Liver (tissue), 9 donors: ENCODE results near the gene LPA. TPM values are rescaled to one million over a fixed set of nuclear protein-coding genes. Genes with fewer than 3 reads are reported as not detected.
"Not testable (repeated sequence)": the region's sequence is repeated elsewhere in the genome, so short reads cannot be mapped to it uniquely, and the experiment has no call there.

Experiments used
- DNase-seq: peaks from one replicate; pipeline ENCODE4 v3.0.0-alpha.2; 2017; ENCODE audit warnings: low spot score
- H3K27ac ChIP-seq, 2 donors: one replicate each; pipeline ENCODE4 v1.7.0; 2013; ENCODE audit warnings: inconsistent platforms in 2 of 2, low read length in 2 of 2, control low read depth in 1 of 2, low read depth in 1 of 2, mild to moderate bottlenecking in 1 of 2
- H3K27me3 ChIP-seq, 4 donors: one replicate each; pipeline versions ENCODE4 v1.6.1 to v1.7.0; 2013; ENCODE audit warnings: low read length in 3 of 4, inconsistent platforms in 1 of 4, mild to moderate bottlenecking in 1 of 4, moderate library complexity in 1 of 4; ENCODE audit not compliant: control insufficient read depth in 4 of 4, insufficient read depth in 4 of 4
- H3K36me3 ChIP-seq, 4 donors: one replicate each; pipeline versions ENCODE4 v1.6.1 to v1.7.0; 2013; ENCODE audit warnings: low read length in 3 of 4, mild to moderate bottlenecking in 3 of 4, low read depth in 1 of 4, moderate library complexity in 1 of 4; ENCODE audit not compliant: control insufficient read depth in 4 of 4, insufficient read depth in 3 of 4
- H3K4me1 ChIP-seq, 4 donors: one replicate each; pipeline versions ENCODE4 v1.6.1 to v1.7.0; 2013; ENCODE audit warnings: low read length in 3 of 4, mild to moderate bottlenecking in 3 of 4, moderate library complexity in 1 of 4; ENCODE audit not compliant: control insufficient read depth in 4 of 4, insufficient read depth in 4 of 4
- H3K4me3 ChIP-seq, 3 donors: one replicate each; pipeline versions ENCODE4 v1.6.1 to v1.7.0; 2013; ENCODE audit warnings: low read length in 3 of 3, control low read depth in 1 of 3, low read depth in 1 of 3, mild to moderate bottlenecking in 1 of 3
- H3K9ac ChIP-seq, 2 donors: one replicate each; pipeline ENCODE4 v1.7.0; 2013; ENCODE audit warnings: low read length in 2 of 2, mild to moderate bottlenecking in 2 of 2, moderate library complexity in 2 of 2, control low read depth in 1 of 2, low read depth in 1 of 2
- H3K9me3 ChIP-seq, 4 donors: one replicate each; pipeline versions ENCODE4 v1.6.1 to v1.7.0; 2013; ENCODE audit warnings: low read length in 3 of 4; ENCODE audit not compliant: control insufficient read depth in 4 of 4
- FOXA2 ChIP-seq: IDR thresholded peaks from 2 replicates; pipeline ENCODE4 v1.6.1; 2016; ENCODE audit warnings: antibody characterized with exemption
- GABPA ChIP-seq, 2 donors: IDR thresholded peaks in 1 of 2; conservative IDR thresholded peaks in 1 of 2; 2 replicates each; pipeline ENCODE4 v1.6.1; 2016; ENCODE audit warnings: antibody characterized with exemption in 2 of 2, mild to moderate bottlenecking in 1 of 2, moderate library complexity in 1 of 2
- HNF4A ChIP-seq, 2 donors: conservative IDR thresholded peaks; 2 replicates each; pipeline ENCODE4 v1.6.1; 2016; ENCODE audit warnings: antibody characterized with exemption in 2 of 2, mild to moderate bottlenecking in 2 of 2
- RAD21 ChIP-seq, 2 donors: IDR thresholded peaks; 2 replicates each; pipeline ENCODE4 v1.6.1; 2016; ENCODE audit warnings: antibody characterized with exemption in 2 of 2, mild to moderate bottlenecking in 2 of 2
- YY1 ChIP-seq: IDR thresholded peaks from 2 replicates; pipeline ENCODE4 v1.6.1; 2016; ENCODE audit warnings: antibody characterized with exemption, mild to moderate bottlenecking
- WGBS: extraction: QIAGEN DNeasy Blood & Tissue Kit; methylation state at CpG from one replicate; pipeline ENCODE4 v1.1.7; 2013; 5-methylcytosine and 5-hydroxymethylcytosine counted together
- polyA plus RNA-seq, 2 donors: library from polyadenylated mRNA; stranded (reverse) in 1 of 2; unstranded in 1 of 2; fragments of 200-250 nt in 1 of 2; fragments of >200 nt in 1 of 2; fragmentation: Nextera tagmentation in 1 of 2; extraction: Ambion mirVana in 1 of 2; gene quantifications; one replicate each; pipeline versions ENCODE4 v1.2.1 to v1.2.3, GENCODE V29; 2013 to 2015
- total RNA-seq, 2 donors: library from RNA; depleted of rRNA; stranded (reverse); fragments of >200 nt; gene quantifications; one replicate each; pipeline ENCODE4 v1.2.3, GENCODE V29; 2014
- TF ChIP-seq, protein P1 (sequence below): fragments of 150-350 bp; IDR thresholded peaks from 2 replicates; pipeline ENCODE4 v1.5.1; 2017; ENCODE audit warnings: improper control_type of control experiment, low read depth, low read length; ENCODE audit not compliant: missing input control
- TF ChIP-seq, protein P2 (sequence below): IDR thresholded peaks from 2 replicates; pipeline ENCODE4 v1.6.1; 2016; ENCODE audit warnings: antibody characterized with exemption
- TF ChIP-seq, protein P3 (sequence below): IDR thresholded peaks from 2 replicates; pipeline ENCODE4 v1.6.1; 2016; ENCODE audit warnings: antibody characterized with exemption
- donor health status: healthy.
- donor health status: healthy.
- donor health status: healthy.
- donor health status: healthy.
- donor health status: healthy.

Gene LPA
- total and polyA plus RNA-seq, 4 donors, result 7.9 to 62.8 (median 23.9) TPM

DNA sequence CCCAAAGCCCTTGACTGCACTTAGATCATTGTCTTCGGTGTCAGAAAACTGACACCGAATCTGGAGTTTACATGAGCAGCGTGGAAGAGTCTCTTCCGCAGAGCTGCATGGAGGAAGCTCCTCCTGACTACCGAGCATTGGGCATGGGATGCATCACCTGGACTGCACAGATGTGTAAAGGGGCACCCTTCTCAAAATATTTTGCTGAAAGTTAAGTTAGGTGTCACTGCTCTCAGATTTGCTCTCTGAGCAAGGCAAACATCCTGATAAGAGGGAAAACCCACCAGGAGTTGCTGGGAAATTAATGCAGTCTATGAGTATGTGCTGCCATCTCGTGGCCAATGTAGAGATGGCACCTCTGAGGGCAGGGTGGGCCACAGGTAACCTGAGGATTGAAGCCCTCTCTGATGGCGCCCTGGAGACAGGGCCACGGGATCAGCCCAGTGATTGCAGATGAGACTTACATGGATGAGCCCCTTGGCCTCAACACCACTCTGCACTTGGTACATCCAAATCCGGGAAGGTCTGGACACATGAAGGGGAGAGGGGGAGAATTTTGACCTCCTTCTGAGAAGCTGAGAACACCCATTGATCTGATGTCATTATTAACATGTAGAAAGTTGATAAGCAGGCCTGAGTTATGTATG lies 129.9 kb downstream of the LPA start:
- no peak overlapping the region for H3K27ac ChIP-seq
- no peak overlapping the region for H3K9ac ChIP-seq
- peaks cover 0 to 56% (median 28%) of the 10 kb centered on the region in 4 donors for H3K36me3 ChIP-seq
- H3K9me3 ChIP-seq, result no peaks in the 10 kb centered on the region
- peaks cover 0 to 11% (median 4%) of the 10 kb centered on the region in 4 donors for H3K4me1 ChIP-seq
- DNase-seq, result peak; percentile 71
- 39% methylated on average over 9 of the region's 9 CpGs for WGBS
- H3K4me3 ChIP-seq, result no peak overlapping the region
- TF ChIP-seq RAD21 (IDR thresholded peaks at IDR 0.05) (peak; percentile 88 to 94), YY1 (no peak)
- TF ChIP-seq, protein P1, sequence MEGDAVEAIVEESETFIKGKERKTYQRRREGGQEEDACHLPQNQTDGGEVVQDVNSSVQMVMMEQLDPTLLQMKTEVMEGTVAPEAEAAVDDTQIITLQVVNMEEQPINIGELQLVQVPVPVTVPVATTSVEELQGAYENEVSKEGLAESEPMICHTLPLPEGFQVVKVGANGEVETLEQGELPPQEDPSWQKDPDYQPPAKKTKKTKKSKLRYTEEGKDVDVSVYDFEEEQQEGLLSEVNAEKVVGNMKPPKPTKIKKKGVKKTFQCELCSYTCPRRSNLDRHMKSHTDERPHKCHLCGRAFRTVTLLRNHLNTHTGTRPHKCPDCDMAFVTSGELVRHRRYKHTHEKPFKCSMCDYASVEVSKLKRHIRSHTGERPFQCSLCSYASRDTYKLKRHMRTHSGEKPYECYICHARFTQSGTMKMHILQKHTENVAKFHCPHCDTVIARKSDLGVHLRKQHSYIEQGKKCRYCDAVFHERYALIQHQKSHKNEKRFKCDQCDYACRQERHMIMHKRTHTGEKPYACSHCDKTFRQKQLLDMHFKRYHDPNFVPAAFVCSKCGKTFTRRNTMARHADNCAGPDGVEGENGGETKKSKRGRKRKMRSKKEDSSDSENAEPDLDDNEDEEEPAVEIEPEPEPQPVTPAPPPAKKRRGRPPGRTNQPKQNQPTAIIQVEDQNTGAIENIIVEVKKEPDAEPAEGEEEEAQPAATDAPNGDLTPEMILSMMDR, result peak; percentile 88
- TF ChIP-seq, protein P2, sequence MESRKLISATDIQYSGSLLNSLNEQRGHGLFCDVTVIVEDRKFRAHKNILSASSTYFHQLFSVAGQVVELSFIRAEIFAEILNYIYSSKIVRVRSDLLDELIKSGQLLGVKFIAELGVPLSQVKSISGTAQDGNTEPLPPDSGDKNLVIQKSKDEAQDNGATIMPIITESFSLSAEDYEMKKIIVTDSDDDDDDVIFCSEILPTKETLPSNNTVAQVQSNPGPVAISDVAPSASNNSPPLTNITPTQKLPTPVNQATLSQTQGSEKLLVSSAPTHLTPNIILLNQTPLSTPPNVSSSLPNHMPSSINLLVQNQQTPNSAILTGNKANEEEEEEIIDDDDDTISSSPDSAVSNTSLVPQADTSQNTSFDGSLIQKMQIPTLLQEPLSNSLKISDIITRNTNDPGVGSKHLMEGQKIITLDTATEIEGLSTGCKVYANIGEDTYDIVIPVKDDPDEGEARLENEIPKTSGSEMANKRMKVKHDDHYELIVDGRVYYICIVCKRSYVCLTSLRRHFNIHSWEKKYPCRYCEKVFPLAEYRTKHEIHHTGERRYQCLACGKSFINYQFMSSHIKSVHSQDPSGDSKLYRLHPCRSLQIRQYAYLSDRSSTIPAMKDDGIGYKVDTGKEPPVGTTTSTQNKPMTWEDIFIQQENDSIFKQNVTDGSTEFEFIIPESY, result no peak
- no peaks in the 10 kb centered on the region for H3K27me3 ChIP-seq

DNA sequence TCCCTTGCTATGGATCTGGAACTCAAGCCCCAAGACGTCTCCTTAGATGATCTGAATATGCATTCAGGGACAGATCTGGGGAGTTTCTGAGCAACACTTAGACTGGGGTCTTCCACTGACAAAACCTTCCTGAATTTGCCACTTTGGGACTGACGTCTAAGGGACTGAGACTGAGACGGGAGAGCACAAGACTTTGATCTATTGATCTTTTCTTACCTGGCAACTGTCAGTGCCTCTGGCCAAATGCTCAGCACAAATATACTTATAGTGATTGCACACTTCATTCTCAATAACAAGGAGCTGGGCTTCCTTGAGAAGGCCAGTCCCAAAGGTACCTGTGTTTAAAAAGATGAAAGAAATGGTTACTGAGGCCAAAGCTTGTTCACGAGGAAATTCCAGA lies 131.8 kb downstream of the LPA start:
- 57% methylated on average over 4 of the region's 4 CpGs for WGBS
- TF ChIP-seq HNF4A (conservative IDR thresholded peaks at IDR 0.05), result peak in 1 of 2 donors; percentile 15
- TF ChIP-seq, protein P3, sequence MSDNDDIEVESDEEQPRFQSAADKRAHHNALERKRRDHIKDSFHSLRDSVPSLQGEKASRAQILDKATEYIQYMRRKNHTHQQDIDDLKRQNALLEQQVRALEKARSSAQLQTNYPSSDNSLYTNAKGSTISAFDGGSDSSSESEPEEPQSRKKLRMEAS, result no peak
- Histone ChIP-seq H3K27ac (no peak overlapping the region), H3K4me1 (peaks cover 0 to 11% (median 4%) of the 10 kb centered on the region in 4 donors), H3K9me3 (no peaks in the 10 kb centered on the region), H3K4me3 (no peak overlapping the region), H3K27me3 (no peaks in the 10 kb centered on the region), H3K36me3 (peaks cover 0 to 46% (median 23%) of the 10 kb centered on the region in 4 donors), H3K9ac (no peak overlapping the region)
- no peak for DNase-seq

DNA sequence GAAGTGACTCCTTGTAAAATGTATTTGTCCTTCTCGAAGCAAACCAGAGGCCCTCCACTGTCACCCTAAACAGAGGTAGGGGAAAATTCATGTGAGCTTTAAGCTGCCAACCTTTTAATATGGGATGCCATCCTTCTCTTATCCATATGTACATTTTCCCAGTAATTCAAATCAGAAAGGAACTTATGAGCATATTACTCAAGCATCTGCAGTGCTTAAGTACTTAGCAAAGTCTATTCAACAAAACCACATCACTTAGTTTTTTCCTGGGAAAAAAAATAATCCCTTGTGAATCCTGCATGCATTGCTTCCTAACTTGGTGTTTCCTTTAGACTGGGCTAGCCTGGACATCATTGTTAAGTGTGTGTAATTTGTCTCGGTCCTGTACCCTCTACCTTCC lies 132.2 kb downstream of the LPA start:
- WGBS, result 83% methylated on average over 2 of the region's 2 CpGs
- H3K4me3 ChIP-seq, result no peak overlapping the region
- H3K9me3 ChIP-seq, result no peaks in the 10 kb centered on the region
- no peak for DNase-seq
- H3K36me3 ChIP-seq, result peaks cover 0 to 41% (median 21%) of the 10 kb centered on the region in 4 donors
- no peaks in the 10 kb centered on the region for H3K27me3 ChIP-seq
- H3K9ac ChIP-seq, result no peak overlapping the region
- H3K4me1 ChIP-seq, result peaks cover 0 to 11% (median 4%) of the 10 kb centered on the region in 4 donors
- no peak overlapping the region for H3K27ac ChIP-seq
- TF ChIP-seq GABPA (IDR thresholded peaks at IDR 0.05 in 1 of 2, conservative IDR thresholded peaks at IDR 0.05 in 1 of 2) (no peak), FOXA2 (no peak)

DNA sequence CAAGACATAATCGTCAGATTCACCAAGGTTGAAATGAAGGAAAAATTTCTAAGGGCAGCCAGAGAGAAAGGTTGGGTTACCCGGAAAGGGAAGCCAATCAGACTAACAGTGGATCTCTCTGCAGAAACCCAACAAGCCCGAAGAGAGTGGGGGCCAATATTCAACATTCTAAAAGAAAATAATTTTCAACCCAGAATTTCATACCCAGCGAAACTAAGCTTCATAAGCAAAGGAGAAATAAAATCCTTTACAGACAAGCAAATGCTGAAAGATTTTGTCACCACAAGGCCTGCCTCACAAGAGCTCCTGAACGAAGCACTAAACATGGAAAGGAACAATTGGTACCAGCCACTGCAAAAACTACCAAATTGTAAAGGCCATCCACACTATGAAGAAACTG lies 134.6 kb downstream of the LPA start:
- not testable (repeated sequence) for H3K9ac ChIP-seq, H3K9me3 ChIP-seq, DNase-seq, H3K27me3 ChIP-seq, H3K27ac ChIP-seq, H3K4me3 ChIP-seq
- Histone ChIP-seq H3K4me1 (peaks cover 0 to 11% (median 4%) of the 10 kb centered on the region in 4 donors), H3K36me3 (peaks cover 0 to 19% (median 10%) of the 10 kb centered on the region in 4 donors)
- 94% methylated on average over 5 of the region's 5 CpGs for WGBS
